ENCODE results near the gene FAM131B.

DNA sequence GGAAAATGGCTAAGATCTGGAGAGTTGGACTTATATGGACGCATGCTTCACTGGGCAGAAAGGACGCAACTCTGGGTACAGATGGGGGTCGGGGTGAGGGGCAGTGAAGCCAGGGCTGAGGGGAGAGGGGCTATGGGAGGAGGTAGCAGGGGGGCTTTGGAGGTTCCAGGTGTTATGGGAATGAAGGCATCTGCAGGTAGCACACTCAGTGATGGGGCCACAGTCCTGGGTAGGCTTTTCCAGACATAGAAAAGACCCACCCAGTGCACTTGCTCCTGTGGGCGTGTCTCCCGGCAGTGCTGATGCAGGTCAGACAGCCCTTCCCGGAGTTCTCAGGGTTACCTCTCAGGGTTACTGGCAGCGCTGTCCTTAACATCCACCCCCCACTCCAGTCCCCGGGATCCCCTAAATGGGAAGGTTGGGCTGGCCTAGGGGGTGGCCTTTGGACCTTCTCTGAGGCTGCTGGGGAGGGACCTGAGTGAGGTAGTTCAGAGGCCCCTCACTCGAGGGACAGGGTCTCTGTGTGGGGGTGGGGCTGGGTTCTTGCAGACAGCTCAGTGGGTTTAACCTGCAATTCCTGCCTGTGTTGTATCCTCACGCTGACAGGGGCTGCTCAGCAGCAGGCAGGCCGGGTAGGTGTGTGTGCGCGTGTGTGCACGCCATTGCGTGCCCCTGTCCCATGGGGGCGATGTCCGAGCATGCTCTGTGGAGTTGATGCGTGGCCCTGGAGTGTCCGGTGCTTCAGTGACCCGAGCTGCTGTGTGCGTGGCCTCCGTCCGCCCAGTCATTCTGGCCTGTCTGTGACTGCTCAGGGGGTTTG, 24.9 kb upstream of the FAM131B start:
- TF ChIP-seq TAF1 (IDR thresholded peaks at IDR 0.05; ENCODE audit: borderline replicate concordance, low read depth, low read length) (no peak), POLR2A (IDR thresholded peaks at IDR 0.05; ENCODE audit: low read depth, low read length) (peak; percentile 2; the same call in 1 of the 2 replicates)
